GM12892 (cell line): Measurements from ENCODE around the gene NPR2.
A peak's percentile ranks its signal among the peaks of the same experiment; 100 is the strongest.

ENCODE experiments used
- DNase-seq: peaks from one replicate; pipeline ENCODE4 v3.0.0; 2011; ENCODE audit not compliant: insufficient read length
- FAIRE-seq: peaks from 2 replicates; lab custom pipeline; 2011; peaks lifted over from hg19 to GRCh38; lab: Jason Lieb, UNC
- POLR2A ChIP-seq: IDR thresholded peaks from 2 replicates; pipeline ENCODE4 v1.6.1; 2011; ENCODE audit warnings: low read depth, low read length, control low read depth
- POLR2AphosphoS5 ChIP-seq: IDR thresholded peaks from 2 replicates; pipeline ENCODE4 v1.6.1; 2011; ENCODE audit warnings: low read depth, low read length, control low read depth
- TAF1 ChIP-seq: IDR thresholded peaks from 2 replicates; pipeline ENCODE4 v1.6.1; 2011; ENCODE audit warnings: low read depth, mild to moderate bottlenecking, control low read depth, low read length, borderline replicate concordance

NPR2 gene

GRCh38 chr9:35839926-35840325 is 48.5 kb downstream of the NPR2 start:
- no peak for DNase-seq
- FAIRE-seq: no peak
- no peak for TF ChIP-seq POLR2A
- TF ChIP-seq TAF1: no peak
- TF ChIP-seq POLR2AphosphoS5: no peak

- DNase-seq: no peak
- FAIRE-seq: no peak
- no peak for TF ChIP-seq TAF1
- TF ChIP-seq POLR2AphosphoS5: no peak
- no peak for TF ChIP-seq POLR2A
Observed at GRCh38 chr9:35840881-35841644, 49.7 kb downstream of the NPR2 start.

GRCh38 chr9:35841645-35841900 is 50.2 kb downstream of the NPR2 start:
- TF ChIP-seq POLR2AphosphoS5 (no peak), POLR2A (no peak), TAF1 (no peak)
- DNase-seq (no peak), FAIRE-seq (no peak)

- no peak for DNase-seq
- FAIRE-seq: peak; percentile 17
- TF ChIP-seq POLR2A: no peak
- no peak for TF ChIP-seq POLR2AphosphoS5
- no peak for TF ChIP-seq TAF1
Observed at GRCh38 chr9:35842020-35842745, 50.8 kb downstream of the NPR2 start.

GRCh38 chr9:35842795-35843194 is 51.4 kb downstream of the NPR2 start:
- no peak for TF ChIP-seq POLR2AphosphoS5
- TF ChIP-seq POLR2A: no peak
- TF ChIP-seq TAF1: no peak
- FAIRE-seq: peak; percentile 95
- no peak for DNase-seq

GRCh38 chr9:35844628-35845270 is 53.4 kb downstream of the NPR2 start:
- TF ChIP-seq TAF1: no peak
- TF ChIP-seq POLR2A: no peak
- no peak for DNase-seq
- FAIRE-seq: peak; percentile 70

- DNase-seq (no peak), FAIRE-seq (no peak)
- TF ChIP-seq POLR2A (no peak), TAF1 (no peak), POLR2AphosphoS5 (no peak)
Observed at GRCh38 chr9:35845824-35846771, 54.7 kb downstream of the NPR2 start.

GRCh38 chr9:35847792-35848572 is 56.6 kb downstream of the NPR2 start:
- DNase-seq (peak; percentile 66), FAIRE-seq (peak; percentile 97)
- TF ChIP-seq POLR2AphosphoS5: 0 out of 2 replicates have a peak, but pooled peaks have one; percentile 50
- TF ChIP-seq POLR2A: no peak
- TF ChIP-seq TAF1: no peak

- DNase-seq (no peak), FAIRE-seq (no peak)
- no peak for TF ChIP-seq POLR2A
- no peak for TF ChIP-seq TAF1
- TF ChIP-seq POLR2AphosphoS5: no peak
Observed at GRCh38 chr9:35852267-35852815, 61.0 kb downstream of the NPR2 start.
